ENCODE results near the gene FAM83D.

The FAM83D gene

DNA sequence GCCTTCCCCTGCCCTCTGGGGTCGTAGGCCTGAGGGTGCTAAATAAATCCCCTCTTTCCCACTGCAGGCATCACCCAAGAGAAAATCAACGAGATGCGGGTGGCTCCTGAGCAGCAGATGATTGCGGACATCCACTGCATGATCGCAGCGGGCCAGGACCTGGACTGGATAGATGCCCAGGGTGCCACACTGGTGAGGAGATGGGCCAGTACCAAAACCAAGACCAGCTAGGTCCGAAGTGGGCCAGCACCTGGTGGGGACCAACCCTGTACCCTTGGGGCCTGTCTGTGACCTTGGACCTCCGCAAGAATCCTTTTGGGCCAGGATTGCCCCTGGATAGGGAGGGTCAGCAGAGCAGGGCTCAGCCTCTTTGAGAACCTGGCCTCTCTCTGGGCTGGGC, 23.6 kb upstream of the FAM83D start:
- H3K36me3 ChIP-seq (ENCODE audit: control insufficient read depth, insufficient read depth, low read length): peaks cover 6% of the 10 kb centered on the region

DNA sequence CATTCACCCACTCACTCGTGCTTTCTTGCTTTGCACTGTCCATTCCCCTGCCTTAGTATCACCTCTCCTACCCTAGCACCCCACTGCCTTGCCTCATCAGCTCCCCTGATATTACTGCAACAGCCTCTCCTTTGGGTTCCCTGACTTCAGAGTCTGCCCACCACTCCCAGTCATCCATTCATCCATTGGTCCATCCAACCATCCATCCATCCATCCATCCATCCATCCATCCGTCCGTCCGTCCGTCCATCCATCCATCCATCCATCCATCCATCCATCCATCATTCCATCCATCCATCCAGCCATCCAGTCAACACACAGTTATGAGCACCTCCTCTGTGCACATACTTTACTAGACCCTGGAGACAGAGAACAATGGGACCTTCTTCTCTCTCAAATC, 22.9 kb upstream of the FAM83D start:
- H3K36me3 ChIP-seq (ENCODE audit: control insufficient read depth, insufficient read depth, low read length): peaks cover 6% of the 10 kb centered on the region
- H3K9ac ChIP-seq (ENCODE audit: low read length): no peak overlapping the region
- H3K4me1 ChIP-seq (ENCODE audit: control insufficient read depth, insufficient read depth, low read length): no peaks in the 10 kb centered on the region
- no peak overlapping the region for H3K4me3 ChIP-seq (ENCODE audit: low read length)
- no peak overlapping the region for H3K27ac ChIP-seq (ENCODE audit: low read depth, low read length)
- H3K27me3 ChIP-seq (ENCODE audit: control insufficient read depth, insufficient read depth, low read length): no peaks in the 10 kb centered on the region

More for the DNA sequence above, 23.6 kb upstream of the FAM83D start:
- Histone ChIP-seq H3K4me1 (ENCODE audit: control insufficient read depth, insufficient read depth, low read length) (no peaks in the 10 kb centered on the region), H3K27ac (ENCODE audit: low read depth, low read length) (no peak overlapping the region), H3K4me3 (ENCODE audit: low read length) (no peak overlapping the region), H3K9ac (ENCODE audit: low read length) (no peak overlapping the region), H3K27me3 (ENCODE audit: control insufficient read depth, insufficient read depth, low read length) (no peaks in the 10 kb centered on the region)

DNA sequence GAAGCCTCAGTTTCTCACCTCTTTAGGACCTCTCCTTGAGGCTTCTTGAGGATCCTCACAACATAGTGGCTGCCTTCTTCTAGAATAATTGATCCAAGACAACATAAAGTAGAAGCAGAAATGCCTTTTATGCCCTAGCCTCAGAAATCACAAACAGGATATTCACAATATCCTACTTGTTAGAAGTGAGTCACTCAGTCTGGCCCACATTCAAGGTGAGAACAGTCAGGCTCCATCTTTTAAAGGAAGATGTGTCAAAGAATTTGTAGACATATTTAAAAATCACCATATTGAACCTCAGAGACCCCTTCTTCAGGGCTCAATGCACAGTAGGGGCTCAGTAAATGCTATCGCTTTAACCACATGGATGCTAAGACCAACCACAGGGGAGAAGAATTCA, 20.8 kb upstream of the FAM83D start:
- H3K4me3 ChIP-seq (ENCODE audit: low read length): no peak overlapping the region

DNA sequence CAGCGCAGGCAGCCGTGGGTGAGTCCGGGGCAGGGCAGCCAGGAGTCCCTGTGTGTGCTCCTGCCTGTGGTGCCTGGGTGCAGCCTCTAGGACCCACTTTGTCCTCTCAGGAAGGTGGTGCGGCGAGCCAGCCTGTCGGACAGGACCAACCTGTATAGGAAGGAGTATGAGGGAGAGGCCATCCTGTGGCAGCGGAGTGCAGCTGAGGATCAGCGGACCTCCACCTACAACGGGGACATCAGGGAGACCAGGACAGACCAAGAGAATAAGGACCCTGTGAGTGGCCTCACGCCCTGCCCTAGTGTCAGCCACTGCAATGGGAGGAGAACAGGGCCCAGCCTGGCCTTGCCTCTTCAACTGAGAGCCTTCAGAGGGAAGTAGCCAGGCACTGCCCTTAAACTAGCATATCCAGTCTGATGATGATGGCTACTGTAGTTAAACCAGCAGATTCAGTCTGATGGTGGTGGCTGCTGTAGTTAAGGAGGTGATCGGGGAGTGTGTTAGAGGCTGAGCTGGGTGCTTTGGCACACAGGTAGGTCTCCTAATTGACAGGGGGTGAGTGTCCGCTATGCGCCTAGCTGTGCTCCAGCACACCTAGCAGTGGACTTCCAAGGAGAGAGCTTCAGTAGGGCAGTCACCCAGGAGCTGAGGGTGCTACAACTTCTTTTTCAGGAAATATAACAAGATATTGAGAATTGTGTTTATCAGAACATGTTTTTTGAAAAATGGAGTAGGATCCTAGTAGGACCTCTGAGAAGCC, 18.1 kb upstream of the FAM83D start:
- Histone ChIP-seq H3K27ac (ENCODE audit: low read depth, low read length) (no peak overlapping the region), H3K4me3 (ENCODE audit: low read length) (no peak overlapping the region), H3K9ac (ENCODE audit: low read length) (no peak overlapping the region), H3K4me1 (ENCODE audit: control insufficient read depth, insufficient read depth, low read length) (no peaks in the 10 kb centered on the region), H3K36me3 (ENCODE audit: control insufficient read depth, insufficient read depth, low read length) (peaks cover 6% of the 10 kb centered on the region), H3K27me3 (ENCODE audit: control insufficient read depth, insufficient read depth, low read length) (no peaks in the 10 kb centered on the region)

More for the DNA sequence above, 20.8 kb upstream of the FAM83D start:
- no peak overlapping the region for H3K9ac ChIP-seq (ENCODE audit: low read length)
- no peaks in the 10 kb centered on the region for H3K27me3 ChIP-seq (ENCODE audit: control insufficient read depth, insufficient read depth, low read length)
- H3K27ac ChIP-seq (ENCODE audit: low read depth, low read length): no peak overlapping the region
- no peaks in the 10 kb centered on the region for H3K4me1 ChIP-seq (ENCODE audit: control insufficient read depth, insufficient read depth, low read length)
- H3K36me3 ChIP-seq (ENCODE audit: control insufficient read depth, insufficient read depth, low read length): peaks cover 6% of the 10 kb centered on the region

DNA sequence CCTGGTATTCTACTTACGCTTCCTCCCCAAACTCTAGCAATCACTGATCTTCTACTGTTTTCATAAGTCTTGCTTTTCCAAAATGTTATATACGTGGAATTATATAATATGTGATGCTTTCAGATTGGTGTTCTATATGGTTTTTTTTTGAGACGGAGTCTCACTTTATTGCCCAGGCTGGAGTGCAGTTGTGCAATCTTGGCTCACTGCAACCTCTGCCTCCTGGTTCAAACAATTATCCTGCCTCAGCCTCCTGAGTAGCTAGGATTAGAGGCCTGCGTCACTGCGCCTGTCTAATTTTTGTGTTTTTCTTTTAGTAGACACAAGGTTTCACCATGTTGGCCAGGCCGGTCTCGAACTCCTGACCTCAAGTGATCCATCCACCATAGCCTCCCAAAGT, 10.9 kb upstream of the FAM83D start:
- Histone ChIP-seq H3K27me3 (ENCODE audit: control insufficient read depth, insufficient read depth, low read length) (no peaks in the 10 kb centered on the region), H3K27ac (ENCODE audit: low read depth, low read length) (no peak overlapping the region), H3K4me1 (ENCODE audit: control insufficient read depth, insufficient read depth, low read length) (no peaks in the 10 kb centered on the region), H3K4me3 (ENCODE audit: low read length) (no peak overlapping the region), H3K36me3 (ENCODE audit: control insufficient read depth, insufficient read depth, low read length) (peaks cover 2% of the 10 kb centered on the region), H3K9ac (ENCODE audit: low read length) (no peak overlapping the region)

DNA sequence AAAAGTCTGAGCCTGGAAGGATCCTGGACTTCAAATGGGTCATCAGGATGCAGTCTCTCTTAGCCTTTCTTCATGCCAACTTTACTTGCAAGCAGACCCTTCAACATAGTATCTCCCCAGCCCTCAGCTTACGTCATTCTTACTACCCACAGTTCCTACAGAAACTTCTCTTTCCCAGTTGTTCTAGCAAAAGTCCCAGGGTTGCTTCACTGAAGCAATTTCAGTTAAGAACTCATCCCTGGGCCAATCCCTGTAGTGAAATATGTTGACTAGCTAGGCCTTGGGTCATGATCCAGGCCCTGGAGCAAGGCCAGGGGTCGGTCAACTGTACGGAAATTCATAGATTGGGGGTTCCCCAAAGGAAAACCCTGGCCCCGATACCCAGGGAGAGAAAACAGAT, 8.6 kb upstream of the FAM83D start:
- Histone ChIP-seq H3K9ac (ENCODE audit: low read length) (no peak overlapping the region), H3K4me3 (ENCODE audit: low read length) (no peak overlapping the region), H3K36me3 (ENCODE audit: control insufficient read depth, insufficient read depth, low read length) (peaks cover 2% of the 10 kb centered on the region), H3K4me1 (ENCODE audit: control insufficient read depth, insufficient read depth, low read length) (no peaks in the 10 kb centered on the region), H3K27me3 (ENCODE audit: control insufficient read depth, insufficient read depth, low read length) (no peaks in the 10 kb centered on the region), H3K27ac (ENCODE audit: low read depth, low read length) (no peak overlapping the region)

GRCh38 chr20:38918172-38918571, 8.0 kb upstream of the FAM83D start:
- peaks cover 2% of the 10 kb centered on the region for H3K36me3 ChIP-seq (ENCODE audit: control insufficient read depth, insufficient read depth, low read length)
- no peaks in the 10 kb centered on the region for H3K4me1 ChIP-seq (ENCODE audit: control insufficient read depth, insufficient read depth, low read length)
- no peak overlapping the region for H3K9ac ChIP-seq (ENCODE audit: low read length)
- H3K4me3 ChIP-seq (ENCODE audit: low read length): no peak overlapping the region
- no peak overlapping the region for H3K27ac ChIP-seq (ENCODE audit: low read depth, low read length)
- no peaks in the 10 kb centered on the region for H3K27me3 ChIP-seq (ENCODE audit: control insufficient read depth, insufficient read depth, low read length)

GRCh38 chr20:38919683-38920082, 6.5 kb upstream of the FAM83D start:
- no peak overlapping the region for H3K27ac ChIP-seq (ENCODE audit: low read depth, low read length)
- no peak overlapping the region for H3K9ac ChIP-seq (ENCODE audit: low read length)
- no peaks in the 10 kb centered on the region for H3K27me3 ChIP-seq (ENCODE audit: control insufficient read depth, insufficient read depth, low read length)
- H3K4me1 ChIP-seq (ENCODE audit: control insufficient read depth, insufficient read depth, low read length): no peaks in the 10 kb centered on the region
- H3K36me3 ChIP-seq (ENCODE audit: control insufficient read depth, insufficient read depth, low read length): peaks cover 2% of the 10 kb centered on the region
- H3K4me3 ChIP-seq (ENCODE audit: low read length): no peak overlapping the region

- no peak overlapping the region for H3K27ac ChIP-seq (ENCODE audit: low read depth, low read length)
These were observed 5.8 kb upstream of the FAM83D start for GRCh38 chr20:38920411-38920810.

GRCh38 chr20:38920851-38921250, 5.4 kb upstream of the FAM83D start:
- Histone ChIP-seq H3K4me1 (ENCODE audit: control insufficient read depth, insufficient read depth, low read length) (no peaks in the 10 kb centered on the region), H3K9ac (ENCODE audit: low read length) (no peak overlapping the region), H3K27me3 (ENCODE audit: control insufficient read depth, insufficient read depth, low read length) (no peaks in the 10 kb centered on the region), H3K4me3 (ENCODE audit: low read length) (no peak overlapping the region), H3K36me3 (ENCODE audit: control insufficient read depth, insufficient read depth, low read length) (peaks cover 2% of the 10 kb centered on the region), H3K27ac (ENCODE audit: low read depth, low read length) (no peak overlapping the region)

More at GRCh38 chr20:38920411-38920810, 5.8 kb upstream of the FAM83D start:
- no peak overlapping the region for H3K4me3 ChIP-seq (ENCODE audit: low read length)
- no peaks in the 10 kb centered on the region for H3K27me3 ChIP-seq (ENCODE audit: control insufficient read depth, insufficient read depth, low read length)
- no peaks in the 10 kb centered on the region for H3K4me1 ChIP-seq (ENCODE audit: control insufficient read depth, insufficient read depth, low read length)
- no peak overlapping the region for H3K9ac ChIP-seq (ENCODE audit: low read length)
- H3K36me3 ChIP-seq (ENCODE audit: control insufficient read depth, insufficient read depth, low read length): peaks cover 2% of the 10 kb centered on the region

DNA sequence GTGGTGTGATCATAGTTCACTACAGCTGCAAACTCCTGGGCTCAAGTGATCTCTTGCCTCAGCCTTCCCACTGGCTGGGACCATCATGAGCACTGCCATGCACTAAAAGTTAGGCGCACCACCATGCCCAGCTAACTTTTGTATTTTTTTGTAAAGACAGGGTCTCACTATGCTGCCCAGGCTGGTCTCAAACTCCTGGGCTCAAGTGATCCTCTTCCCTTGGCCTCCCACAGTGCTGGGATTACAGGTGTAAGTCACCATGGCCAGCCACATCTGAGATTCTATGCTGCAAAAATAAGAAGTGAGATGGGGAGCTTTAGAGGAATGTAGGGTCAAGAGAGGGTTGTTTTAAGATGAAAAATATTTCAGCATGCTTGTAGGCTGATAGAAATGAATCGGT, 1.5 kb upstream of the FAM83D start:
- no peaks in the 10 kb centered on the region for H3K36me3 ChIP-seq (ENCODE audit: control insufficient read depth, insufficient read depth, low read length)
- no peak overlapping the region for H3K4me3 ChIP-seq (ENCODE audit: low read length)

DNA sequence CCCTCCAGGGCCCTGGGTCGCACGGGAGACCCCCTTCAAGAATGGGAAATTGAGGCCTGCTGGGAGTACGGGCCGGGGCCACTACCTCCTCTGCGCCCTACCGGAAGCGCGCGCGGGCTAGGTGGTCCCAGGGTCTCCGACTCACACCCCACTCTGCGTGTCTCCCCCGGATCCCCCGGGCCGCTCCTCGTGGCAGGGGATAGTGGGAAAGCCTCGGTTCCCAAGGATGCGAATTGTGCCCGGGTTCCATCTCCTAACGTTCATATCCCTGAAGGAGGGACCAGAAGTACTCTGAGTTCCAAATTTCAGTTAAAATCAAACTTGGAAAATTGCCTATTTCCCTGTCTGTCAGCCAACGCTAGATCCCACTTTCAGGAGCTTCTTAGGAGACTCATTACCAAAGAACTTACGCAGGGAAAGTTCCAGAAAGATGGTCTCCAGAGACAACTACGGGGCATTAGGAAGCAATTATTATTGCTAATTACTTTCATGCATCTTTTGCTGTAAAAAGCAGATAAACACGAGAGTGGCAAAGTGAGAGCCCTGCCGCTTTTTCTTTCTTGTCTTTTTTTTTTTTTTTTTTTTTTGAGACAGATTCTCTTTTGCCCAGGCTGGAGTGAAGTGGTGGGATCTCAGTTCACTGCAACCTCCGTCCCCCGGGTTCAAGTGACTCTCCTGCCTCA, 858 bp downstream of the FAM83D start:
- peak overlapping the region; percentile 37 for H3K27ac ChIP-seq (ENCODE audit: low read depth, low read length)

More for the DNA sequence above, 1.5 kb upstream of the FAM83D start:
- Histone ChIP-seq H3K27ac (ENCODE audit: low read depth, low read length) (no peak overlapping the region), H3K4me1 (ENCODE audit: control insufficient read depth, insufficient read depth, low read length) (peaks cover 5% of the 10 kb centered on the region), H3K27me3 (ENCODE audit: control insufficient read depth, insufficient read depth, low read length) (no peaks in the 10 kb centered on the region), H3K9ac (ENCODE audit: low read length) (no peak overlapping the region)

More for the DNA sequence above, 858 bp downstream of the FAM83D start:
- H3K36me3 ChIP-seq (ENCODE audit: control insufficient read depth, insufficient read depth, low read length): no peaks in the 10 kb centered on the region
- no peaks in the 10 kb centered on the region for H3K27me3 ChIP-seq (ENCODE audit: control insufficient read depth, insufficient read depth, low read length)
- H3K4me3 ChIP-seq (ENCODE audit: low read length): peak overlapping the region; percentile 92
- H3K4me1 ChIP-seq (ENCODE audit: control insufficient read depth, insufficient read depth, low read length): peaks cover 5% of the 10 kb centered on the region
- no peak overlapping the region for H3K9ac ChIP-seq (ENCODE audit: low read length)

Data from rectal smooth muscle tissue (tissue), 1 donor.